H1 (cell line): ENCODE data around the gene PRKAB2. TPM values are rescaled to one million over a fixed set of nuclear protein-coding genes. Genes with fewer than 3 reads are reported as not detected.

Experiments
- CTCF ChIA-PET: fragments of 300-600 bp; sonication (Branson Sonifier 250); formaldehyde crosslinking; loops from one replicate; lab custom pipeline; 2021; ENCODE audit not compliant: partially characterized antibody; lab: Charles Lee
- POLR2A ChIA-PET: fragments of 300-600 bp; sonication (Branson Sonifier 250); formaldehyde crosslinking; loops from one replicate; lab custom pipeline; 2021; ENCODE audit warnings: inconsistent platforms; ENCODE audit not compliant: partially characterized antibody; lab: Charles Lee
- DNase-seq, 2 experiments: peaks; one replicate each; pipeline versions ENCODE4 v3.0.0 to v3.0.0-alpha.2; 2010 to 2022; ENCODE audit warnings: low spot score in 2 of 2, low read depth in 1 of 2, mixed read lengths in 1 of 2
- FAIRE-seq: peaks from 2 replicates; lab custom pipeline; 2011; peaks lifted over from hg19 to GRCh38; lab: Jason Lieb, UNC
- H2AFZ ChIP-seq: 2 replicates; pipeline ENCODE4 v1.8.1; 2012; ENCODE audit warnings: low read length, inconsistent platforms
- H2AK5ac ChIP-seq: 2 replicates; pipeline ENCODE4 v1.6.1; 2013; ENCODE audit warnings: low read depth, low read length
- H2BK120ac ChIP-seq: replicated peaks from 2 replicates; pipeline ENCODE3; 2013; ENCODE audit warnings: low read depth, low read length, inconsistent platforms
- H2BK12ac ChIP-seq: 2 replicates; pipeline ENCODE4 v1.6.1; 2013; ENCODE audit warnings: low read depth, low read length
- H2BK15ac ChIP-seq: 2 replicates; pipeline ENCODE4 v1.6.1; 2013; ENCODE audit warnings: low read length
- H2BK20ac ChIP-seq: 2 replicates; pipeline ENCODE4 v1.6.1; 2013; ENCODE audit warnings: low read length
- H2BK5ac ChIP-seq: 2 replicates; pipeline ENCODE4 v1.6.1; 2013; ENCODE audit warnings: low read depth, low read length
- H3K14ac ChIP-seq: 2 replicates; pipeline ENCODE4 v1.6.1; 2013; ENCODE audit warnings: inconsistent platforms; ENCODE audit not compliant: insufficient read length
- H3K18ac ChIP-seq: 2 replicates; pipeline ENCODE4 v1.6.1; 2013; ENCODE audit warnings: low read length; ENCODE audit errors: extremely low read depth
- H3K23ac ChIP-seq: 2 replicates; pipeline ENCODE4 v1.6.1; 2013; ENCODE audit warnings: inconsistent platforms; ENCODE audit not compliant: insufficient read length
- H3K23me2 ChIP-seq: 2 replicates; pipeline ENCODE4 v1.6.1; 2013; ENCODE audit warnings: low read depth, low read length
- H3K27ac ChIP-seq: 2 replicates; pipeline ENCODE4 v1.6.1; 2011; ENCODE audit warnings: low read depth, low read length, inconsistent platforms
- H3K27me3 ChIP-seq, 4 experiments: replicated peaks in 1 of 4; 1 replicate in 1 of 4; 2 replicates in 3 of 4; pipeline versions ENCODE4 v1.6.1 to v1.8.1; 2011 to 2013; ENCODE audit warnings: low read length in 3 of 4, mild to moderate bottlenecking in 3 of 4, inconsistent platforms in 2 of 4, mixed read lengths in 2 of 4, moderate library complexity in 1 of 4; ENCODE audit not compliant: control insufficient read depth in 3 of 4, insufficient read depth in 3 of 4; ENCODE audit errors: extremely low read depth in 1 of 4
- H3K36me3 ChIP-seq, 4 experiments: 2 replicates each; pipeline versions ENCODE4 v1.6.1 to v1.8.1; 2011 to 2013; ENCODE audit warnings: mild to moderate bottlenecking in 4 of 4, low read length in 3 of 4, moderate library complexity in 2 of 4, control low read depth in 1 of 4, inconsistent platforms in 1 of 4; ENCODE audit not compliant: insufficient read depth in 4 of 4, control insufficient read depth in 2 of 4
- H3K4ac ChIP-seq: replicated peaks from 2 replicates; pipeline ENCODE3; 2013; ENCODE audit warnings: low read length, low read depth, mixed read lengths, inconsistent platforms; ENCODE audit not compliant: insufficient read length
- H3K4me1 ChIP-seq, 4 experiments: replicated peaks in 1 of 4; 1 replicate in 1 of 4; 2 replicates in 3 of 4; pipeline versions ENCODE4 v1.6.1 to v1.8.1; 2011 to 2013; ENCODE audit warnings: low read length in 3 of 4, inconsistent platforms in 2 of 4, mixed read lengths in 1 of 4; ENCODE audit not compliant: insufficient read depth in 4 of 4, control insufficient read depth in 3 of 4
- H3K4me2 ChIP-seq, 2 experiments: 2 replicates each; pipeline versions ENCODE4 v1.6.1 to v1.8.1; 2011 to 2013; ENCODE audit warnings: low read depth in 2 of 2, low read length in 2 of 2, control low read depth in 1 of 2, inconsistent platforms in 1 of 2, mild to moderate bottlenecking in 1 of 2; ENCODE audit not compliant: insufficient read depth in 1 of 2
- H3K4me3 ChIP-seq, 4 experiments: fragments of 200-600, 300-600 bp in 1 of 4; sonication (generic), shearing (Covaris generic), sonication (Bioruptor Twin) in 1 of 4; 2 replicates each; pipeline versions ENCODE4 v1.5.1 to v1.8.1; 2011 to 2016; ENCODE audit warnings: low read length in 4 of 4, low read depth in 3 of 4, control low read depth in 2 of 4, inconsistent platforms in 2 of 4, mild to moderate bottlenecking in 2 of 4, mixed read lengths in 1 of 4, moderate library complexity in 1 of 4; ENCODE audit not compliant: insufficient read depth in 2 of 4; ENCODE audit errors: extremely low read depth in 1 of 4
- H3K56ac ChIP-seq: replicated peaks from 2 replicates; pipeline ENCODE3; 2013; ENCODE audit warnings: low read depth, mild to moderate bottlenecking, mixed read lengths, low read length, inconsistent platforms; ENCODE audit not compliant: insufficient read length
- H3K79me1 ChIP-seq: 2 replicates; pipeline ENCODE4 v1.6.1; 2013; ENCODE audit warnings: low read depth, low read length, control low read depth
- H3K79me2 ChIP-seq, 2 experiments: 2 replicates each; pipeline versions ENCODE4 v1.6.1 to v1.8.1; 2012 to 2013; ENCODE audit warnings: low read length in 2 of 2, mild to moderate bottlenecking in 2 of 2, inconsistent platforms in 1 of 2; ENCODE audit not compliant: insufficient read depth in 2 of 2, control insufficient read depth in 1 of 2
- H3K9ac ChIP-seq, 4 experiments: replicated peaks in 1 of 4; 1 replicate in 1 of 4; 2 replicates in 3 of 4; pipeline versions ENCODE4 v1.6.1 to v1.8.1; 2011 to 2013; ENCODE audit warnings: low read depth in 3 of 4, low read length in 3 of 4, control low read depth in 2 of 4, mild to moderate bottlenecking in 2 of 4, moderate library complexity in 2 of 4, inconsistent platforms in 1 of 4; ENCODE audit errors: extremely low read depth in 1 of 4
- H3K9me3 ChIP-seq, 2 experiments: 2 replicates each; pipeline versions ENCODE4 v1.6.1 to v1.8.1; 2012 to 2013; ENCODE audit warnings: mild to moderate bottlenecking in 2 of 2, moderate library complexity in 2 of 2, control low read depth in 1 of 2, inconsistent platforms in 1 of 2, low read depth in 1 of 2, low read length in 1 of 2, mixed read lengths in 1 of 2; ENCODE audit not compliant: insufficient read depth in 2 of 2
- H4K20me1 ChIP-seq, 2 experiments: replicated peaks in 1 of 2; 2 replicates each; pipeline versions ENCODE3 to v1.8.1; 2011 to 2013; ENCODE audit warnings: inconsistent platforms in 2 of 2, low read length in 2 of 2, mild to moderate bottlenecking in 1 of 2; ENCODE audit not compliant: insufficient read depth in 2 of 2, control insufficient read depth in 1 of 2
- H4K5ac ChIP-seq: 2 replicates; pipeline ENCODE4 v1.6.1; 2013; ENCODE audit warnings: low read length, low read depth, mixed read lengths, inconsistent platforms; ENCODE audit not compliant: insufficient read length
- H4K8ac ChIP-seq: 2 replicates; pipeline ENCODE4 v1.8.0; 2013; ENCODE audit warnings: mild to moderate bottlenecking, moderate library complexity, low read length, inconsistent platforms; ENCODE audit not compliant: insufficient read depth; ENCODE audit errors: extremely low read depth
- H4K91ac ChIP-seq: replicated peaks from 2 replicates; pipeline ENCODE3; 2013; ENCODE audit warnings: low read length, mixed read lengths, inconsistent platforms; ENCODE audit not compliant: insufficient read length
- SP4 ChIP-seq: IDR thresholded peaks from 2 replicates; pipeline ENCODE4 v1.6.1; 2012; ENCODE audit warnings: low read length, inconsistent platforms
- WGBS, 2 experiments: shearing (Covaris generic) in 1 of 2; methylation state at CpG; one replicate each; pipeline versions ENCODE4 v1.1.6 to v1.1.7; 2013 to 2015; ENCODE audit warnings: low lambda C conversion rate in 2 of 2, mixed read lengths in 2 of 2, inconsistent platforms in 1 of 2, low coverage in 1 of 2, missing lambda C conversion rate in 1 of 2; ENCODE audit not compliant: insufficient replicate concordance in 2 of 2, insufficient coverage in 1 of 2, insufficient read length in 1 of 2; ENCODE audit errors: extremely low coverage in 1 of 2, missing lambda C conversion rate in 1 of 2; 5-methylcytosine and 5-hydroxymethylcytosine counted together
- polyA plus RNA-seq, 7 experiments: library from polyadenylated mRNA; depleted of rRNA in 3 of 7; stranded (reverse) in 5 of 7; unstranded in 2 of 7; fragments of >200 nt in 5 of 7; fragments of 200-250 nt in 2 of 7; gene quantifications; 1 replicate in 5 of 7; 2 replicates in 1 of 7; 4 replicates in 1 of 7; pipeline versions ENCODE4 v1.2.1 to v1.2.3, GENCODE V29; 2011 to 2013; ENCODE audit warnings: missing spikeins in 2 of 7, mixed read lengths in 2 of 7
- total RNA-seq: library from RNA; stranded (reverse); fragmentation: NEBNext Ultra II Directional; extraction: Animal tissue kit (Norgen Biotek cat#: 25700); gene quantifications from 2 replicates; pipeline ENCODE4 v1.2.1, GENCODE V29; 2021

PRKAB2 gene
- total and polyA plus RNA-seq, 2 of the 8 experiments (the other 6 are each of a cell fraction or from before 2014, with no cell fraction given), result 15.0 to 18.9 TPM

- no peak for DNase-seq
- no peaks in the 10 kb centered on the region for H3K79me2 ChIP-seq
- no peak overlapping the region for H3K4me2 ChIP-seq
- H3K27ac ChIP-seq, result no peak overlapping the region
- H3K9me3 ChIP-seq, result no peaks in the 10 kb centered on the region
- 87% methylated on average over 3 of the region's 3 CpGs; no CpG with 5 or more reads in 1 of the 2 experiments for WGBS, 2 experiments
- no peak for FAIRE-seq
- ChIA-PET CTCF (no interaction called here), POLR2A (no interaction called here)
- H3K23ac ChIP-seq, result no peak overlapping the region
- peaks cover 2 to 49% (median 32%) of the 10 kb centered on the region in 4 experiments; a peak in 7 of 8 replicates for H3K36me3 ChIP-seq
- H4K5ac ChIP-seq, result no peak overlapping the region
- H2BK20ac ChIP-seq, result no peak overlapping the region
- no peak overlapping the region for H3K4me3 ChIP-seq
- no peak overlapping the region for H2BK12ac ChIP-seq
- no peak overlapping the region for H2BK15ac ChIP-seq
- H3K4ac ChIP-seq, result no peak overlapping the region
- peaks cover 0 to 2% of the 10 kb centered on the region in 2 experiments for H4K20me1 ChIP-seq
- H3K79me1 ChIP-seq, result no peaks in the 10 kb centered on the region
- no peaks in the 10 kb centered on the region; a peak in 1 of 7 replicates for H3K4me1 ChIP-seq
- no peak overlapping the region for H2BK5ac ChIP-seq
- no peak overlapping the region for H2BK120ac ChIP-seq
- no peak overlapping the region for H2AFZ ChIP-seq
- no peak overlapping the region for H3K14ac ChIP-seq
- no peak overlapping the region for H4K91ac ChIP-seq
- no peak overlapping the region for H4K8ac ChIP-seq
- no peaks in the 10 kb centered on the region for H3K23me2 ChIP-seq
- no peak overlapping the region for H3K18ac ChIP-seq
- no peaks in the 10 kb centered on the region for H3K27me3 ChIP-seq
- no peak overlapping the region for H3K9ac ChIP-seq
- H2AK5ac ChIP-seq, result no peak overlapping the region
- H3K56ac ChIP-seq, result no peak overlapping the region
- TF ChIP-seq SP4, result no peak
- TF ChIP-seq, all 59 proteins: peak for 0
Measured at GRCh38 chr1:147156642-147157041, 15.6 kb downstream of the PRKAB2 start.
